HepG2 (cell line): ENCODE results near the gene ZNF558.
"Not testable (repeated sequence)": the region's sequence is repeated elsewhere in the genome, so short reads cannot be mapped to it uniquely, and the experiment has no call there.

ENCODE experiments used
- MTA3 ChIP-seq: sonication (generic); formaldehyde crosslinking; IDR thresholded peaks from 2 replicates; pipeline ENCODE4 v1.4.0; 2020; ENCODE audit warnings: missing genetic modification reagents
- POLR2A ChIP-seq, 2 experiments: IDR thresholded peaks; 2 replicates each; pipeline ENCODE4 v1.6.1; 2011; ENCODE audit warnings: low read depth in 2 of 2, low read length in 2 of 2, mild to moderate bottlenecking in 1 of 2, moderate library complexity in 1 of 2; ENCODE audit not compliant: insufficient read depth in 1 of 2
- RNF2 ChIP-seq: fragments of 450-650 bp; conservative IDR thresholded peaks from 2 replicates; pipeline ENCODE4 v1.6.1; 2016; ENCODE audit warnings: low read depth
- RNF219 ChIP-seq: sonication (generic); formaldehyde crosslinking; IDR thresholded peaks from 2 replicates; pipeline ENCODE4 v1.5.0; 2020; ENCODE audit warnings: mild to moderate bottlenecking, missing genetic modification reagents
- TGIF2 ChIP-seq: IDR thresholded peaks from 2 replicates; pipeline ENCODE4 v1.6.1; 2016; ENCODE audit warnings: control low read depth, missing compliant biosample characterization
- ZFX ChIP-seq: sonication (generic); formaldehyde crosslinking; IDR thresholded peaks from 2 replicates; pipeline ENCODE4 v1.4.0; 2020; ENCODE audit warnings: mild to moderate bottlenecking, low read depth, missing genetic modification reagents, moderate library complexity
- ZNF275 ChIP-seq: sonication (generic); formaldehyde crosslinking; IDR thresholded peaks from 2 replicates; pipeline ENCODE4 v1.8.0; 2022; ENCODE audit warnings: missing genetic modification reagents, mild to moderate bottlenecking, inconsistent platforms, borderline replicate concordance
- TF ChIP-seq, protein P1 (sequence below): sonication (generic); formaldehyde crosslinking; IDR thresholded peaks from 2 replicates; pipeline ENCODE4 v1.5.0; 2020; ENCODE audit warnings: mild to moderate bottlenecking, missing genetic modification reagents, moderate library complexity
- TF ChIP-seq, protein P2 (sequence below), 2 experiments: fragments of 450-650 bp in 1 of 2; sonication (generic) in 1 of 2; formaldehyde crosslinking in 1 of 2; IDR thresholded peaks; 2 replicates each; pipeline versions ENCODE4 v1.6.1 to v1.8.0; 2016 to 2022; ENCODE audit warnings: antibody characterized with exemption in 1 of 2, mild to moderate bottlenecking in 1 of 2, missing genetic modification reagents in 1 of 2

- TF ChIP-seq TGIF2 (CRISPR knock-in tag); RNF219 (CRISPR knock-in tag); MTA3; ZFX (CRISPR knock-in tag); POLR2A (IDR thresholded peaks at IDR 0.05; ENCODE audit: insufficient read depth in 1 of 2, low read depth in 2 of 2, low read length in 2 of 2); RNF2; ZNF275 (CRISPR knock-in tag): not testable (repeated sequence)
- TF ChIP-seq, protein P1, sequence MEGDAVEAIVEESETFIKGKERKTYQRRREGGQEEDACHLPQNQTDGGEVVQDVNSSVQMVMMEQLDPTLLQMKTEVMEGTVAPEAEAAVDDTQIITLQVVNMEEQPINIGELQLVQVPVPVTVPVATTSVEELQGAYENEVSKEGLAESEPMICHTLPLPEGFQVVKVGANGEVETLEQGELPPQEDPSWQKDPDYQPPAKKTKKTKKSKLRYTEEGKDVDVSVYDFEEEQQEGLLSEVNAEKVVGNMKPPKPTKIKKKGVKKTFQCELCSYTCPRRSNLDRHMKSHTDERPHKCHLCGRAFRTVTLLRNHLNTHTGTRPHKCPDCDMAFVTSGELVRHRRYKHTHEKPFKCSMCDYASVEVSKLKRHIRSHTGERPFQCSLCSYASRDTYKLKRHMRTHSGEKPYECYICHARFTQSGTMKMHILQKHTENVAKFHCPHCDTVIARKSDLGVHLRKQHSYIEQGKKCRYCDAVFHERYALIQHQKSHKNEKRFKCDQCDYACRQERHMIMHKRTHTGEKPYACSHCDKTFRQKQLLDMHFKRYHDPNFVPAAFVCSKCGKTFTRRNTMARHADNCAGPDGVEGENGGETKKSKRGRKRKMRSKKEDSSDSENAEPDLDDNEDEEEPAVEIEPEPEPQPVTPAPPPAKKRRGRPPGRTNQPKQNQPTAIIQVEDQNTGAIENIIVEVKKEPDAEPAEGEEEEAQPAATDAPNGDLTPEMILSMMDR (CRISPR knock-in tag) = not testable (repeated sequence)
- TF ChIP-seq, protein P2, sequence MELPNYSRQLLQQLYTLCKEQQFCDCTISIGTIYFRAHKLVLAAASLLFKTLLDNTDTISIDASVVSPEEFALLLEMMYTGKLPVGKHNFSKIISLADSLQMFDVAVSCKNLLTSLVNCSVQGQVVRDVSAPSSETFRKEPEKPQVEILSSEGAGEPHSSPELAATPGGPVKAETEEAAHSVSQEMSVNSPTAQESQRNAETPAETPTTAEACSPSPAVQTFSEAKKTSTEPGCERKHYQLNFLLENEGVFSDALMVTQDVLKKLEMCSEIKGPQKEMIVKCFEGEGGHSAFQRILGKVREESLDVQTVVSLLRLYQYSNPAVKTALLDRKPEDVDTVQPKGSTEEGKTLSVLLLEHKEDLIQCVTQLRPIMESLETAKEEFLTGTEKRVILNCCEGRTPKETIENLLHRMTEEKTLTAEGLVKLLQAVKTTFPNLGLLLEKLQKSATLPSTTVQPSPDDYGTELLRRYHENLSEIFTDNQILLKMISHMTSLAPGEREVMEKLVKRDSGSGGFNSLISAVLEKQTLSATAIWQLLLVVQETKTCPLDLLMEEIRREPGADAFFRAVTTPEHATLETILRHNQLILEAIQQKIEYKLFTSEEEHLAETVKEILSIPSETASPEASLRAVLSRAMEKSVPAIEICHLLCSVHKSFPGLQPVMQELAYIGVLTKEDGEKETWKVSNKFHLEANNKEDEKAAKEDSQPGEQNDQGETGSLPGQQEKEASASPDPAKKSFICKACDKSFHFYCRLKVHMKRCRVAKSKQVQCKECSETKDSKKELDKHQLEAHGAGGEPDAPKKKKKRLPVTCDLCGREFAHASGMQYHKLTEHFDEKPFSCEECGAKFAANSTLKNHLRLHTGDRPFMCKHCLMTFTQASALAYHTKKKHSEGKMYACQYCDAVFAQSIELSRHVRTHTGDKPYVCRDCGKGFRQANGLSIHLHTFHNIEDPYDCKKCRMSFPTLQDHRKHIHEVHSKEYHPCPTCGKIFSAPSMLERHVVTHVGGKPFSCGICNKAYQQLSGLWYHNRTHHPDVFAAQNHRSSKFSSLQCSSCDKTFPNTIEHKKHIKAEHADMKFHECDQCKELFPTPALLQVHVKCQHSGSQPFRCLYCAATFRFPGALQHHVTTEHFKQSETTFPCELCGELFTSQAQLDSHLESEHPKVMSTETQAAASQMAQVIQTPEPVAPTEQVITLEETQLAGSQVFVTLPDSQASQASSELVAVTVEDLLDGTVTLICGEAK (IDR thresholded peaks at IDR 0.05) = not testable (repeated sequence)
- TF ChIP-seq, protein P2 (CRISPR knock-in tag; IDR thresholded peaks at IDR 0.05) = not testable (repeated sequence)
Observed at GRCh38 chr19:8767257-8767656, 64.8 kb downstream of the ZNF558 start.
